Stimulated activated CD4-positive, alpha-beta T cell treated with anti-CD3 and anti-CD28 coated beads, Interleukin-1b, Interleukin-23, amount 100 ng/mL, for 1 hour (primary cell): ENCODE data around the gene CSTB.
A peak's percentile ranks its signal among the peaks of the same experiment; 100 is the strongest.

Source experiments
- DNase-seq, 2 donors: peaks; one replicate each; pipeline ENCODE4 v3.0.0-alpha.2; 2020; ENCODE audit warnings: low read depth in 2 of 2

The CSTB gene

GRCh38 chr21:43731476-43731875, 44.6 kb downstream of the CSTB start:
- DNase-seq: no peak

GRCh38 chr21:43728467-43729390, 47.4 kb downstream of the CSTB start:
- DNase-seq: peak; percentile 39 to 49

- no peak for DNase-seq
These were observed 48.0 kb downstream of the CSTB start for GRCh38 chr21:43728154-43728466.

GRCh38 chr21:43727519-43728153, 48.5 kb downstream of the CSTB start:
- no peak for DNase-seq

GRCh38 chr21:43726686-43727518, 49.2 kb downstream of the CSTB start:
- DNase-seq: no peak
